ENCODE measurements around the gene DCANP1. TPM values are rescaled to one million over a fixed set of nuclear protein-coding genes. Genes with fewer than 3 reads are reported as not detected.

DCANP1 gene
- total RNA-seq, 1 experiment from 2014 or later: not detected

GRCh38 chr5:135441919-135442318, 5.2 kb downstream of the DCANP1 start:
- no peak for DNase-seq (ENCODE audit: low spot score)

DNA sequence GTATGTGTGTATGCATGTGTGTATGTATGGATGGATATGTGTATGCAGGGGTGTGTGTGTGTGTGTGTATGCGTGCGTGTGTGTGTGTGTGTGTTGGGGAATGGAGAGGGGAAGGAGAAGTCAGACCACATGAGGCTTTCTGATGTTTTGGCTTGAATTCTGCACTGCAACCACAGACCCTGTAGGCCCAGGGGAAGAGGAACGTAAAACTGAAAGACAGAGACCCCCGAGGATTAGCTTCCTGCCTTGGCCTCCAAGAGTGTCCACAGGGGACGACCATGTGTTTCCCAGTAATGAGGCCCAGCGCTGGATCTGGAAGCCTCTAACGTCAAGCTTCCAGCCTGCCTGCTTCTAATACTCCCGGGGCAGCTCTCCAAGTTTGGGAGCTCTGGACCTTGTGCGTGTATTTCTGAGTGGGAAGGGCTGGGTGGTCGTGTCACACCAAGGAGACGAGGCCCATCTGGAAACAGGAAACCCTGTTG, 5.8 kb downstream of the DCANP1 start:
- DNase-seq (ENCODE audit: low spot score): no peak

GRCh38 chr5:135440916-135441315, 6.2 kb downstream of the DCANP1 start:
- DNase-seq (ENCODE audit: low spot score): no peak

DNA sequence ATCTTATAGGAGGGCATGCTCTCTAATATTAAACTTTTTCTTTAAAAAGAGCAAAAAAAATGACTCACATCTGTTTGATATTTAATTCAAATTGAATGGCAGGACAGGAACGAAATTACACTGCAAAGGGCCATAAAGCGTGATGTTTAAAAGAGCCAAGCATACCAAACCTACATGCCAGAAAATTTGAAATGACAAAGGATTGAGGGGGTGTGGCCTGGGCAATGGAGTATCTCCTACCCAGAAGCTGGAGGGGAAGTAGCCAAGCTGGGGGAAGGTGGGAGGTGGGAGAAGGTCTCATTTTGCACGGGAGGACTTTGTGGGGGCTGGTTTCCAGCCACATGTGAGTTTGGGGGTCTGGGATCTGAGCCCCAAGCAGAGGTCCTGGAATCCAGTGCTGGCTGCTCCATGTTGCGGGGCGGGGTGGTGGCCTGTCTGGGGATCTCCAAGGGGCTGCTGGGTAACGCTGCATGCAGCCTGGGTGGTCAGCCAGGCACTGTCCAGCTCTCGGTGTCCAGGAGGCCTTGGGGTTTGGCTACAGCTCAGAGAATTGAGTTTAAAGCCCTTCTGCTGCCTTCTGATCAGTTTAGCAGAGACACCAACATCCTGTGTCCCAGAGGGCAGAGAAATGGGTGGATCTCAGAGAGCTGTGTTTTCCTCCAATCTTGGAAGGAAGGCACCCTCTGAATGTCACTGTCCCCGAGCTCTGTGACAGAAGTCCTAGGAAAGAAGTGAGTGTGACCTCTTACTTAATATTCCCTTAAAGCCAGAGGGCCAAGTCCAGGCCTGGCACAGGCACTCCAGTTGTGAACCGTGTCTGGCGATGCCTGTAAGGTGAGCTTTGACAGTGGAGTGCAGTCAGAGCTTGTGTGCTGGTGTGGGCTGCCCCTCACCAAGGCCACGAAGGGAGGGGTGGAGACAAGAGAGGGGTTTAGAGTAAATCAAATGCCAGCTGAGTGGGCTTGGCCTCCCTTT, 7.6 kb downstream of the DCANP1 start:
- DNase-seq (ENCODE audit: low spot score): no peak

DNA sequence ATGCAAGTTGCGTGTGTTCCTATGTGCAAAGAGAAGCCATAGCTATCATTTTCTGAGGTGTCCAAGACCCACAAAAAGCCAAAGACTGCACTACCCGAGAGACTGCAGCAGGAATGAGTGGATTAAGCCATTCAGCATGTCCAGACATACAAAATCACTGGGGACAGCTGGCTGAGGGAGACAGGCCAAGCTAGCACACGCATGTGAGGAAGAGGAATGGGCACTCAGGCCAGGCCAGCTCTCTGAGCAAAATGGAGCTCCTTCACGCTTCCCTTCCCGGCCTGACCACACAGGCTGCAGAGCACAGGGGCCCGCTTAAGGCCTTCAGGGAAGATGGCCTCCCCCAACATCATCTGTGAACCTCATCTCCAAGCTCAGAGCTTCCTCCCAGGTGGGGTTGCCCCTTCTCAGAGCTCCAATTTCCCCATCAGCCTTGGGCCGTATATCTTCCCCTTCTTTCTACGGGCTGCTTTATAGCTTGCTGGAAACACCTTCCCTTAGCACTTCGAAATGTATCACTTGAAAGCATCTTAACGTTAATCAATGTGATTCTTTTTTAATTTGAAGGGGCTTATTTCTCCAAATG, 8.4 kb downstream of the DCANP1 start:
- no peak for DNase-seq (ENCODE audit: low spot score)

DNA sequence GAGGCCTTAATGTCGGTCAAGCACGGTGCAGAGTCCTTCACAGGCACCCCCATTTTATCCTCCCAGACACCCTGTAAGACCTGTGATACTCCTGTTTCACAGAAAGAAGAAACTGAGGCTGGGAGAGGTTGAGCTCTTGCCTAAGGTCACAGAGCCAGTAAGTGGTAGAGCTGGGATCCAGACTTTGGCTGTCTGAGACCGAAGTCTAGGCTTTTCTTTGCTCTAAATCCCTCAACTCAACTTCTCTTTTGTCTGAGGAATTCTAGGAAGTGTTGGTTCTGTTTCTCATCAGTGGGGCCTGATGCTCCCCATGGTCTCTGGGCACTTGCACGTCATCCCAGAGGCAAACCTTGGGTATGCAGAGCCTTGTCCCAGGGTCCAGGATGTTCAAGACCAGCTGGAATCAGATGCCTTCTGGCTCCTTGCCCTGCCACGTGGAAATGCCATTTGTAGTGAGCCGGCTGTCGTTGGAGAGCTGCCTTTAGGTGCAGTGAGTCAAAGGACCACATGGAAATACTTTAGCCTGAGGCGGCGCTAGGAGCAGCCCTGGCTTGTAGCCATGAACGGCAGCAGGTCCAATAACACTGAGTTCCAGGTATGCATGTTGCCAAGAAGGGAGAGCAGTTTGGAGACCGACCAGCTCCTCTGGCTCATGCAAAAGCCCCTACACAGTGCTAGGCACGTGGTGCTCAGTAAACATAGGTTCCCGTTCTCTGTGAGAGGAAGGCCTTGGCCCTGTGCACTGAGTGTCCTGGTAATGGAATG, 9.2 kb downstream of the DCANP1 start:
- DNase-seq (ENCODE audit: low spot score): peak; percentile 81

DNA sequence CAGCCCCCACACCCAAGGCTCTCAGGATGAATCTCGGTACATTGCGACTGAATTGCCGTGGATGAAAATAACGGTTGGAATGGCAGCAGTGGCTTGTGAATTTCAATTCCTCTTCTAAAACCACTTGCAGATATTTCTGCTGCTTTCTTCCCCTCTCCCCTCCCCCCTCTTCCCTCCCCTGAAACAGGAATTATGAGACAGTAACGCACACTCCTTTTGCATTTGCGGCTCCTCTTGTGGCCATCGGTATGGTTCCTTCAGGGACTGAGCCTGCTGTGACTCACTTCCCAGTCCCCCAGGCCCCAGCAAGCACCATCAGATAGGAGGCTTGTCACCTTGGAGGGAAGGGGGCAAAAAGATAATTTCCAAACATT, 9.7 kb downstream of the DCANP1 start:
- no peak for DNase-seq (ENCODE audit: low spot score)

GRCh38 chr5:135436951-135437418, 10.2 kb downstream of the DCANP1 start:
- no peak for DNase-seq (ENCODE audit: low spot score)

- DNase-seq (ENCODE audit: low spot score): no peak
Measured at GRCh38 chr5:135435467-135436330, 11.4 kb downstream of the DCANP1 start.

DNA sequence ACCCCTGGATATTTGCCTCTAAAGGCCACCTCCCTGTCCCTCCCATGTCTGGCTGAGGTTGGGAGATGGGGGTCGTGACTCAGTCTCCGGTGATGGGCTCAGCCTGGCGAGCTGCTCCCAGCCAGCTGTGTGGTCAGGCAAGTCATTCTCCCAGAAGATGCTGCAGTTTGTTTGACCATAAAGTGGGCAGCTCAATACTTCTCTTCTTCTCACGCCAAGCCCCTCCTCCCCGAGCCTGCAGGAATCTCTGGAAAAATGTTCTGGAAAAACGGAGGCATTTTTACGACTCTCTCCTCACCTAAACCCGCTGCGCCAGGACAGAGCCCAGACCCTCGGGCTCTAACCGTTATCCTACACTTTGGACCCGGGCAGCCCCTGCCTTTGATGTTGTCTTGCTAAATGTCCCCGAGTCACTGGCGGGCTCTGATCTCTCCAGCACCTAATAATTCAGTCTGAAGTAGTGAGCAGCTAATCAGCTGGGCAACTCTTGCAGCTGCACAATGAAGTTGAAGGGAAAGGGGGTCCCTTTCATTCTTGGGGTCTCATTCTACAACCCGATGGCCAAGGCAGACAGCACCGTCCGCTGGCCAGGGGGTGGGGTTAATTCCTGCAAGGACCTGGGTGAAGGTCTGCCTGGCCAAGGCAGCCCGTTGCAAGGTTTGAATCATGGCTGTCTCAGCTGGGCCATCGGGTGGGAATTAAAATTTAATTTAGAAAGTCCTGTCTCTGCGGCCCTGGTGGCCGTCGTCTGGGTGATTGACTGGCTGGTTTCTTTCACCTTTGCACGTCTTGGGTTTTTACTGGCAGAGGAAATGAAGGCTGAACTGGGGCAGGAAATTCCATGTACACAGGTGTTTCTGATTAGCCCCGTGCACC, 12.3 kb downstream of the DCANP1 start:
- no peak for DNase-seq (ENCODE audit: low spot score)

- DNase-seq (ENCODE audit: low spot score): no peak
Measured at GRCh38 chr5:135433681-135434426, 13.3 kb downstream of the DCANP1 start.

DNA sequence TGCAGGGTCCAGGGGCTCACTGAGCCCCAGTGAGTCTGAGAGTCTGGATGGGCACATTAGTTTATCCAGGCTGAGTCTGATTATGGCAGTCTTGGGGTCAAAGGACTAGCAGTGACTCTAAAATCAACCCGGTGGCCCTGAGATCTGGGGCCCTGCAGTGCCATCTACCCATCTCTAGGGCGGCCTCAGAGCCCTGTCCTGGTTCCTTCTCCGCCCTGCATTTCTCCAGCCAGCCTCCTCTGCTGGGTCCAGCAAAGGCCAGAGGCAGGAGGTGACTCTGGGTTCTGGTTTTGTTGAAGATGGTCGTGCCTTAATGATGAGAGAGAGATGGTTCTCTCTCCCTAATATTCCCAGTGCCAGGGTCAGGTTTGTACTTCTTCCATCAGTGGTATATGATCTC, 15.0 kb downstream of the DCANP1 start:
- DNase-seq (ENCODE audit: low spot score): no peak

GRCh38 chr5:135430135-135430437, 17.1 kb downstream of the DCANP1 start:
- DNase-seq (ENCODE audit: low spot score): no peak

- DNase-seq (ENCODE audit: low spot score): no peak
Measured at GRCh38 chr5:135429301-135430134, 17.6 kb downstream of the DCANP1 start.

DNA sequence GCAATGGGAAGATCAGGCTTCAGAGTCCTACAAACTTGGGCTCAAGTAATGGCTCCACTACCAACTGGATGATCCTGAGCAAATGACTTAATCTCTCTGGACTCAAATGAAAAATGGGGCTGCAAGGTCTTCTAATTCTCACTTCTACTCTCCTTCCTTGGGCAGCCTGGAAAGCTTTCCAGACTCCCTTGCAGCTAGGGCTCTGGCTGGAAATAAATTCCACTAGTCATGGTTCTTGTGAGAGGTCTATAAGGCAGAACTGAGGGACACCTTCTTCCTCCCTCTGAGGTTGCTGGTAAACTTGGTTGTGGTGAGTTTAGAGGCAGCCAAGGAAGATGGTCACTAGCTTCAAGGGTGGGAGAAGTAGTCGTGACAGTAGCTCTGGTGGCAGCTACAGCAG, 18.6 kb downstream of the DCANP1 start:
- DNase-seq (ENCODE audit: low spot score): no peak

DNA sequence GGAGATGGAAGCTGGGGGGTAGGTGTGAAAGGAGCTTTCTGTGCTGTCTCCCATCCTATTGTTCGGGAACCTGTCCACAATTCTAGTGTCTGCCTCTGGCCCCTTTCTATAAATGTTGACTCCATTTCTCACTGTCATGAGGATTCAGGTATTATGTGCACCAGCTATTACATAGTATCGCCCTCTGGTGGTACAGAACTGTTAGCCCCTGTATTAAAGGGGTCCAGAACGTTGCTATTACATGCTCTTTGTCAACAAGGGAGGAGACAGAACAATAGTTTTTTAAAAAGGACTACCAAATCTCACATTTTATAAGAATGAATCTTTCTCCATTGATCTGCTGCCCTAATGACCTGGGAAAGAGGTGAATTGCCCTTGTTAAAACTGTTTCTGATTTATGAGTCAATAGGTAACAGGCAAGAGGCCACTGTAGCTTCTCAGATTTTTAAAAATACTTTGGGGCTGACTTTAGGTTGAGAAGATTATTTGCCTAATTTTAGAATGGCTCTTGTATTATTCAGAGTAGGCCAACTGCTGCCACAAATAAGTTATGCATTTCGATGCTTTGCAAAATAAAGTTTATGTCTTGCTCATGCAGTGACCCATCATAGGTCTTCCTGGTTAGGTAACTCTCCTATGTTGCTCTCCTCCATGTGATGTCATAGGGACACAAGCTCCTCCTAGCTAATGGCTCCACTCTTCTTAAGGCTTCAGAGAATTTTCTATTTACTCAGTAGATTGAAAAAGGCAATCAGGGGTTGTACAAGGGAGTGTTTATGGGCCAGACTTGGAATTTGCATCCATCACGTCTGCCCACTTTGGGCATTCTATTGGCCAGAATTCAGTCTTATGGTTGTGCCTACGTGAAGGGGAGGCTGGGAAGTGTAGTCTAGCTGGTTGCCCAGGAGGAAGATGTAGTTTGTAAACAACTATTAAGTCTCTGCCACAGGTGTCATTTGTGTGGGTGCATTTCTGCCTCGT, 20.8 kb downstream of the DCANP1 start:
- peak; percentile 54 for DNase-seq (ENCODE audit: low spot score)

- no peak for DNase-seq (ENCODE audit: low spot score)
Measured at GRCh38 chr5:135425641-135426040, 21.5 kb downstream of the DCANP1 start.

GRCh38 chr5:135423846-135424168, 23.3 kb downstream of the DCANP1 start:
- DNase-seq (ENCODE audit: low spot score): no peak

Measured in H4 (cell line).